GDM1 (cell line): Measurements from ENCODE around the gene UBE2F.

Source experiments
- DNase-seq: peaks from one replicate; lab custom pipeline; 2025; lab: John Stamatoyannopoulos, UW

The UBE2F gene

GRCh38 chr2:238081150-238081549 is 114.3 kb downstream of the UBE2F start:
- DNase-seq = no peak

DNA sequence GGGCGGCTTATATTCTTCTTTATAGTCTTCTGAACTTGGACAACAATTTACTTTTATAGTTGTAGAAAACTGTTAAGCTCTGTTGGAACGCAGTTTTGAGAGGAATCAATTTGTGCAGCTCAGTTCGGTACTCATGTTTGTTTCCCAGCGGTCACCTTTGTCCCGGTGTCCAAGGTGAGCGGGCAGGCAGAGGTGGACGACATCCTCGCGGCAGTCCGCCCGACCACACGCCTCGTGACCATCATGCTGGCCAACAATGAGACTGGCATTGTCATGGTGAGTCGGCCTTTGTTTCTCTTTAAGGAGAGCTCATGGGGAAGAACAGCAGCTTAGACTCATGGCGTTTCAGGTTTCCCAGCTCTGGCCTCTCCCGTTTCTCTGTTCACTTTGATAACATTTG is 114.7 kb downstream of the UBE2F start:
- no peak for DNase-seq

GRCh38 chr2:238082151-238082550 is 115.3 kb downstream of the UBE2F start:
- no peak for DNase-seq

DNA sequence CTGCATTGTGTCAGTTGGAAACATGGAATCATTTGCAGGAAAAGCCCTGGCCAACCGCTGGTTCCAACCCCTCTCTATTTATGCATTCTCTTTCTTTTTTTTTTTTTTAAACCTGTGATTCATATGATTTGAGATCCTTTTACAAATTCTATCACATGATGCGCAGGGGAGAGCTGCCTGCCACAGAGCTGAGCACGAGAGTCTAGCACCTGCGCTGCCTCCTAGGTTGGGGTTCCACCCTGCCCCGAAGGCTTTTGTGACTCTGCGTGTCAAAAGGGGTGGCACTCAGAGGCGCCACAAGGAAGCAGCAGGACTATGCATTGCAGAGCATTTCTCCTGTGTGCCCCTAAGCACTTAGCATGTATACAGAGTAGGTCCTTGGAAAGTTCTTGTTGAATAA is 116.0 kb downstream of the UBE2F start:
- DNase-seq = no peak

DNA sequence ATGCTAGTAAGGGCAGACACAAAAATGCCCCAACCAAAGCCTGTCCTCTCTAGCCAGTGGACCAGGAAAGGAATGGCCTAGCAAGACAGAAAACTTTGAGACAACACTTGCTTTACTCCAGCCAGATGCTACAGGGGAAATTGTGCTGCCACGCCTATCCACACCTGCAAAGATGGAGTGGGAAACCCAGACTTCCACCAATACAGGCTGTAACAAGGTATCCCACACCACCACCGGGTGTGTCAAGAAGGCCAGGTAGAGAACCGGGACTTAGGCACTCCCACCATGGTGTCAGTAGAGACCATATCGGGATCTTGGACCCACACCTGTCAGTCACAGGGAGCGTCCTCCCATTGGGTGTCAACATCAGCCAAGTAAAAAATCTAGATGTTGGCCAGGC is 117.1 kb downstream of the UBE2F start:
- no peak for DNase-seq

GRCh38 chr2:238084761-238085160 is 117.9 kb downstream of the UBE2F start:
- DNase-seq = no peak

- DNase-seq = no peak
Observed at GRCh38 chr2:238085899-238086298, 119.1 kb downstream of the UBE2F start.

- no peak for DNase-seq
Observed at GRCh38 chr2:238087211-238087610, 120.4 kb downstream of the UBE2F start.

GRCh38 chr2:238090887-238091286 is 124.1 kb downstream of the UBE2F start:
- no peak for DNase-seq

DNA sequence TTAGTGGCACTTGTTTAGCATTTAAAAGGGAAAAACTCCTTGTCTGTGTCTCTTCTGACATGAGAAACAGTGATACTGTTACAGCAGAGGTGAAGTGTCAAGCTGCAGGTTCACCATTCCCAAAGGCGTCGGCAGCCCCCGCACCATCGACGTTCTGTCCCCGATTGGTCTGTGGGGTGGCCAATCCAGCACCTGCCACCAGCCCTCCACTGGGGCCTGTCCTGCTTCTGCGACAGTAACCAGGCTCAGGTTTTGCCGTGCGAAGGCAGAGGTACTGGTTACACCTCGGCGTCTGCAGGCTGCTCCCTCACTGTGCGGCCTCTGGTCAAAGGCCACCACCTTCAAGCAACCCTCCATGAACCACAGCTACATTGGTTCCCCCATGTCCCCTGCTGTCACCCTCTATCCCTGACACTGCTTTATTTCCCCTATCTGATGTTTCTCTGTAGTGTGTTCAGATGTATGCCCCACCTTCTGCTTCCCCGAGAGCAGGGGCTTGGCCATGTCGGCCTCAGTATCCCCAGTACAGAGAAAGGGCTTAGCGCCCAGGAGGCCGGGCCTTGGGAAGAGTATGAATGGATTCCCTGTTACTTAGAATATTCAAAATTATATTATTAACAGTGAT is 124.7 kb downstream of the UBE2F start:
- DNase-seq = no peak
